Measurements from ENCODE around the gene GRAP2. TPM values are rescaled to one million over a fixed set of nuclear protein-coding genes. Genes with fewer than 3 reads are reported as not detected.
"Not testable (repeated sequence)": the region's sequence is repeated elsewhere in the genome, so short reads cannot be mapped to it uniquely, and the experiment has no call there.

Gene GRAP2
- total and polyA plus RNA-seq, 2 of the 4 experiments (the other 2 are of a cell fraction), result not detected

DNA sequence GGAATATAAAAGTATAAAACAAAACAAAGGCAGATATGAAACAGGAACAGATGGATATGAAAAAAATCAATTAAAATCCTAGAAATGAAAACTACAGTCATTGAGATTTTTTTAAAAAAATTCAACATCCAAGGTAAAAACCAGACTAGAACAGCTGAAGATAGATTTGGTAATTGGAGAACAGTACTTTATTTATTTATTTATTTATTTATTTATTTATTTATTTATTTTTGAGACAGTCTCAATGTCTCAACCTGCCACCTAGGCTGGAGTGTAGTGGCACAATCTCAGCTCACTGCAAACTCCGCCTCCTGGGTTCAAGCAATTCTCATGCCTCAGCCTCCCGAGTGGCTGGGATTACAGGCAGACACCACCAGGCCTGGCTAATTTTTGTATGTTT, 31.1 kb upstream of the GRAP2 start:
- BruUV-seq (replicated peaks); H3K4me3 ChIP-seq (ENCODE audit: insufficient read depth, low read depth, low read length); H3K4me1 ChIP-seq (ENCODE audit: control insufficient read depth, insufficient read depth, low read length); H2AK9ac ChIP-seq (replicated peaks; ENCODE audit: low read depth, low read length, poor library complexity); H2AK5ac ChIP-seq (ENCODE audit: low read depth, low read length); H4K8ac ChIP-seq (ENCODE audit: low read depth in 2 of 2, low read length in 2 of 2); H3K56ac ChIP-seq (ENCODE audit: extremely low read depth, insufficient read depth, low read length); H2BK5ac ChIP-seq (ENCODE audit: low read depth, low read length, poor library complexity, severe bottlenecking); H3K9me1 ChIP-seq (ENCODE audit: insufficient read depth, low read length); H4K91ac ChIP-seq (ENCODE audit: insufficient read depth, low read depth, low read length); H3K27ac ChIP-seq (ENCODE audit: insufficient read depth, low read length); H2BK15ac ChIP-seq (ENCODE audit: low read depth, low read length); H4K20me1 ChIP-seq (ENCODE audit: insufficient read depth, low read length); H2BK120ac ChIP-seq (ENCODE audit: low read depth, low read length); H4K5ac ChIP-seq (ENCODE audit: low read depth, low read length); H3K79me1 ChIP-seq (ENCODE audit: low read depth in 1 of 2, low read length in 2 of 2); H3K4ac ChIP-seq (ENCODE audit: low read depth, low read length); POLR2A ChIA-PET (ENCODE audit: unreplicated experiment); H3K18ac ChIP-seq (ENCODE audit: low read depth, low read length); intact Hi-C loops (cut with micrococcal nuclease); H3K9me3 ChIP-seq (ENCODE audit: control insufficient read depth, insufficient read depth, low read length); H2AFZ ChIP-seq (replicated peaks; ENCODE audit: low read length, poor library complexity); H3K36me3 ChIP-seq (ENCODE audit: control insufficient read depth, insufficient read depth, low read length); dilution Hi-C loops (cut with HindIII; ENCODE audit: low sequenced_read_pairs, unreplicated experiment); in situ Hi-C loops (cut with MboI; ENCODE audit: low sequenced_read_pairs); H3K4me2 ChIP-seq (ENCODE audit: low read depth, low read length); H2BK20ac ChIP-seq (ENCODE audit: low read depth, low read length); H3K9ac ChIP-seq (ENCODE audit: low read depth, low read length); DNase-seq; H3K23ac ChIP-seq (ENCODE audit: low read depth, low read length); CTCF ChIA-PET; H3K14ac ChIP-seq (replicated peaks; ENCODE audit: low read depth, low read length); ATAC-seq (ENCODE audit: low read depth): not testable (repeated sequence)
- peaks cover 20% of the 10 kb centered on the region for H3K27me3 ChIP-seq (ENCODE audit: control insufficient read depth, insufficient read depth, low read length)
- WGBS, 2 experiments (ENCODE audit: extremely low coverage in 2 of 2, insufficient read length in 1 of 2), result 80% methylated on average over 2 of the region's 2 CpGs; no CpG with 5 or more reads in 1 of the 2 experiments
